Caco-2 (cell line): ENCODE data around the gene PAGR1. TPM values are rescaled to one million over a fixed set of nuclear protein-coding genes. Genes with fewer than 3 reads are reported as not detected.
"Not testable (repeated sequence)": the region's sequence is repeated elsewhere in the genome, so short reads cannot be mapped to it uniquely, and the experiment has no call there.

Experiments
- BruUV-seq: library from RNA; stranded (reverse); fragments of 400-500 nt; replicated peaks from 2 replicates; lab custom pipeline; 2021; lab: Mats Ljungman, UMichigan
- CTCF ChIA-PET: fragments of 300-600 bp; sonication (Branson Sonifier 250); formaldehyde crosslinking; loops from one replicate; lab custom pipeline; 2022; ENCODE audit warnings: antibody characterized with exemption; lab: Charles Lee
- POLR2A ChIA-PET: fragments of 300-600 bp; sonication (Branson Sonifier 250); formaldehyde crosslinking; loops from one replicate; lab custom pipeline; 2022; ENCODE audit warnings: antibody characterized with exemption; lab: Charles Lee
- DNase-seq, 2 experiments: peaks; one replicate each; pipeline versions ENCODE4 v3.0.0 to v3.0.0-alpha.2; 2020 to 2022
- H3K27me3 ChIP-seq: replicated peaks from 2 replicates; pipeline ENCODE4 v1.6.0; 2011; ENCODE audit warnings: low read length; ENCODE audit not compliant: control insufficient read depth, insufficient read depth
- H3K36me3 ChIP-seq: 2 replicates; pipeline ENCODE4 v1.5.1; 2011; ENCODE audit warnings: low read length; ENCODE audit not compliant: control insufficient read depth, insufficient read depth
- H3K4me1 ChIP-seq: fragments of 250-450 bp; sonication (Bioruptor Pico); 2 replicates; pipeline ENCODE4 v1.5.1; 2020; ENCODE audit warnings: mild to moderate bottlenecking
- H3K4me3 ChIP-seq: 2 replicates; pipeline ENCODE4 v1.5.1; 2011; ENCODE audit warnings: low read depth, mild to moderate bottlenecking, control low read depth, low read length
- H3K9me3 ChIP-seq: fragments of 250-450 bp; sonication (Bioruptor Pico); 2 replicates; pipeline ENCODE4 v1.5.1; 2020; ENCODE audit warnings: mild to moderate bottlenecking, moderate library complexity
- H3K27ac Mint-ChIP-seq: one replicate; pipeline ENCODE4 v1.8.0; 2022; ENCODE audit warnings: mixed read lengths; ENCODE audit not compliant: unreplicated experiment
- H3K27me3 Mint-ChIP-seq: one replicate; pipeline ENCODE4 v1.8.0; 2022; ENCODE audit warnings: mixed read lengths; ENCODE audit not compliant: insufficient read depth, unreplicated experiment
- H3K36me3 Mint-ChIP-seq: one replicate; pipeline ENCODE4 v1.8.0; 2022; ENCODE audit warnings: mild to moderate bottlenecking, mixed read lengths; ENCODE audit not compliant: insufficient read depth, unreplicated experiment
- H3K4me1 Mint-ChIP-seq: one replicate; pipeline ENCODE4 v1.8.0; 2022; ENCODE audit warnings: low read depth, mixed read lengths; ENCODE audit not compliant: unreplicated experiment
- H3K4me3 Mint-ChIP-seq: one replicate; pipeline ENCODE4 v1.8.0; 2022; ENCODE audit warnings: mild to moderate bottlenecking, moderate library complexity, mixed read lengths; ENCODE audit not compliant: unreplicated experiment
- H3K9me3 Mint-ChIP-seq: one replicate; pipeline ENCODE4 v1.8.0; 2022; ENCODE audit warnings: mixed read lengths; ENCODE audit not compliant: unreplicated experiment
- CTCF ChIP-seq, 2 experiments: fragments of 200-600 bp in 1 of 2; IDR thresholded peaks; 1 replicate in 1 of 2; 2 replicates in 1 of 2; pipeline versions ENCODE4 v1.5.1 to v1.8.0; 2011 to 2022; ENCODE audit warnings: antibody characterized with exemption in 1 of 2, control low read depth in 1 of 2, inconsistent platforms in 1 of 2, low read depth in 1 of 2, low read length in 1 of 2, mild to moderate bottlenecking in 1 of 2, moderate library complexity in 1 of 2; ENCODE audit not compliant: insufficient read depth in 1 of 2, severe bottlenecking in 1 of 2, unreplicated experiment in 1 of 2
- intact Hi-C: fragments of 100-400 bp; cut with micrococcal nuclease; formaldehyde crosslinking; loops from one replicate; pipeline ENCODE4 v1.10.0; 2022; ENCODE audit not compliant: unreplicated experiment
- total RNA-seq: library from RNA; stranded (reverse); gene quantifications from 2 replicates; pipeline ENCODE4 v1.2.3, GENCODE V29; 2022

Gene PAGR1
- total RNA-seq, 1 experiment from 2014 or later = 33.0 TPM

GRCh38 chr16:29779474-29779873 is 36.5 kb upstream of the PAGR1 start:
- peak overlapping the region; percentile 31 for H3K4me3 Mint-ChIP-seq
- H3K27me3 ChIP-seq = no peaks in the 10 kb centered on the region
- peak; percentile 76 to 84 for DNase-seq
- H3K36me3 Mint-ChIP-seq = peaks cover 6% of the 10 kb centered on the region
- peaks cover 61% of the 10 kb centered on the region for H3K4me1 Mint-ChIP-seq
- peak overlapping the region; percentile 92 for H3K27ac Mint-ChIP-seq
- ChIA-PET CTCF (interaction anchor here (0.6 to 2.0 kb wide), 2 partner anchors 11 to 51 kb away, joined by 3 to 4 read pairs; partner anchors contain the start of gene KIF22), POLR2A (no interaction called here)
- peaks cover 35% of the 10 kb centered on the region for H3K9me3 Mint-ChIP-seq
- H3K4me1 ChIP-seq = peaks cover 69% of the 10 kb centered on the region
- peaks cover 1% of the 10 kb centered on the region; the same call in 1 of the 2 replicates for H3K36me3 ChIP-seq
- no peaks in the 10 kb centered on the region for H3K9me3 ChIP-seq
- intact Hi-C loops = loop anchor here (5.0 kb wide), 1 partner anchor 52 kb away; no protein-coding TSS in a partner anchor
- no peaks in the 10 kb centered on the region for H3K27me3 Mint-ChIP-seq
- TF ChIP-seq CTCF (IDR thresholded peaks at IDR 0.05; ENCODE audit: insufficient read depth in 1 of 2, low read depth in 1 of 2, low read length in 1 of 2, severe bottlenecking in 1 of 2, unreplicated experiment in 1 of 2) = no peak
- BruUV-seq = no TSS peak
- H3K4me3 ChIP-seq = no peak overlapping the region

- H3K27me3 ChIP-seq, H3K36me3 ChIP-seq, H3K9me3 ChIP-seq, intact Hi-C loops, POLR2A ChIA-PET, BruUV-seq, CTCF ChIA-PET, H3K4me3 ChIP-seq, H3K36me3 Mint-ChIP-seq, H3K27me3 Mint-ChIP-seq, H3K4me3 Mint-ChIP-seq: not testable (repeated sequence)
- DNase-seq = peak; percentile 75 to 80
- peaks cover 54% of the 10 kb centered on the region for H3K4me1 ChIP-seq
- H3K4me1 Mint-ChIP-seq = peaks cover 41% of the 10 kb centered on the region
- peaks cover 27% of the 10 kb centered on the region for H3K9me3 Mint-ChIP-seq
- peak overlapping the region; percentile 82 for H3K27ac Mint-ChIP-seq
Observed at GRCh38 chr16:29783094-29783953, 32.6 kb upstream of the PAGR1 start.

GRCh38 chr16:29784157-29784556 is 31.8 kb upstream of the PAGR1 start:
- Mint-ChIP-seq H3K27ac (peak overlapping the region; percentile 82), H3K27me3 (no peaks in the 10 kb centered on the region), H3K9me3 (peaks cover 27% of the 10 kb centered on the region), H3K36me3 (peaks cover 6% of the 10 kb centered on the region), H3K4me3 (no peak overlapping the region), H3K4me1 (peaks cover 34% of the 10 kb centered on the region)
- H3K36me3 ChIP-seq = peaks cover 1% of the 10 kb centered on the region; the same call in 1 of the 2 replicates
- no peaks in the 10 kb centered on the region for H3K27me3 ChIP-seq
- intact Hi-C loops = no loop called here
- no TSS peak for BruUV-seq
- H3K9me3 ChIP-seq = no peaks in the 10 kb centered on the region
- no peak for TF ChIP-seq CTCF (IDR thresholded peaks at IDR 0.05; ENCODE audit: insufficient read depth in 1 of 2, low read depth in 1 of 2, low read length in 1 of 2, severe bottlenecking in 1 of 2, unreplicated experiment in 1 of 2)
- no peak overlapping the region for H3K4me3 ChIP-seq
- DNase-seq = no peak
- H3K4me1 ChIP-seq = peaks cover 45% of the 10 kb centered on the region
- ChIA-PET CTCF (no interaction called here), POLR2A (no interaction called here)
